CD4-positive, alpha-beta T cell treated with Interleukin-15 for 4 hours (primary cell): Measurements from ENCODE around the gene PARVG.

Experiments used
- DNase-seq: peaks from one replicate; pipeline ENCODE4 v3.0.0-alpha.2; 2020; ENCODE audit warnings: low spot score

The PARVG gene

DNA sequence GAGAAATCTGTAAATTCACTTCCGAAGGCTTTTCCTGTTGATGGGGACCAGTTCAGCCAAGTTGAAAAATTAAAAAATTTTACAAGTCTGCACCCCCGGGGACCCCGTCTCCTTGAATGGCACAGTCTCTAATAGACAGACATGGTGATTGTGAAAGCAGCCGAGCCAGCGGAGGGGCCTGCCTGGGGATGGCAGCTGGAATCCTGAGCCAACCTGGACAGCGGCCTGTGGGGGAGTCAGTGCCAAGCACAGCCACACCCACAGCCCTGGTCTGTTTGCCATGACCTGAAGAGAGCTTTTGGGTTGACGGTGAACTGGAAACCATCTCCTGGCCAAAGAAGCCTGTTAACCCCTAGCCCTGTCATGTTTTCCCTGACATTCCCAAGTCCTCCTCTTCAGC is 64.7 kb downstream of the PARVG start:
- DNase-seq: no peak

GRCh38 chr22:44245867-44246266 is 65.1 kb downstream of the PARVG start:
- DNase-seq: no peak

- no peak for DNase-seq
These were observed 66.0 kb downstream of the PARVG start for GRCh38 chr22:44246615-44247326.

- no peak for DNase-seq
These were observed 66.6 kb downstream of the PARVG start for GRCh38 chr22:44247346-44247745.

GRCh38 chr22:44247923-44248892 is 67.5 kb downstream of the PARVG start:
- no peak for DNase-seq

GRCh38 chr22:44248926-44249325 is 68.2 kb downstream of the PARVG start:
- DNase-seq: no peak

GRCh38 chr22:44249376-44250147 is 68.8 kb downstream of the PARVG start:
- DNase-seq: no peak

DNA sequence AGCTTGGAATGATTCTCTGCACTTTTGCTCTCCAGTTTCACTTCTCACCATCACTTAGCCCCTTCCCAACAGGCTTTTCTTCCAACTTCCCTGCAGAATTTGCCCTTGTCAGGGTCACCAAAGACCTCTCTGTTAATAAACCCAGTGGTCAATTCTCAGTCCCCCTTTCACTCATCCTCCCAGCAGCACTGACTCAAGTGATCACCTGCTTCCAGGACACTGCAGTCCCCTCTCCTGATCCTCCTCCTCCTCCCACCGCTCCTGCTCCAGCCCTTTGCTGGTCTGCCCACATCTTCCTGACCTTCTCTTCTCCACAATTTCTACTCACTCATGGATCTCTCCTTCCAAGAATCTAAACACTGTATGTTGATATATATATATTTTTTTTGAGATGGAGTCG is 74.1 kb downstream of the PARVG start:
- no peak for DNase-seq

GRCh38 chr22:44256085-44256484 is 75.4 kb downstream of the PARVG start:
- no peak for DNase-seq

GRCh38 chr22:44256556-44257485 is 76.1 kb downstream of the PARVG start:
- DNase-seq: no peak
